Vagina (tissue), 2 donors: ENCODE data around the gene SHLD3.

Source experiments
- POLR2A ChIP-seq, 2 donors: fragments of 450-650 bp; IDR thresholded peaks; one replicate each; pipeline ENCODE4 v1.6.1; 2017; ENCODE audit warnings: antibody characterized with exemption in 2 of 2, mild to moderate bottlenecking in 2 of 2, moderate library complexity in 2 of 2
- POLR2AphosphoS5 ChIP-seq, 2 donors: sonication (generic); formaldehyde crosslinking; IDR thresholded peaks; one replicate each; pipeline ENCODE4 v1.9.0; 2017; ENCODE audit warnings: antibody characterized with exemption in 2 of 2, mild to moderate bottlenecking in 2 of 2, low read depth in 1 of 2; ENCODE audit not compliant: insufficient read depth in 1 of 2
- TF ChIP-seq, protein P1 (sequence below), 3 experiments: fragments of 450-650 bp in 2 of 3; fragments of 200-600 bp in 1 of 3; sonication (generic) in 1 of 3; IDR thresholded peaks; one replicate each; pipeline ENCODE4 v1.5.1; 2017 to 2019; ENCODE audit warnings: antibody characterized with exemption in 3 of 3, mild to moderate bottlenecking in 2 of 3, moderate library complexity in 2 of 3

DNA sequence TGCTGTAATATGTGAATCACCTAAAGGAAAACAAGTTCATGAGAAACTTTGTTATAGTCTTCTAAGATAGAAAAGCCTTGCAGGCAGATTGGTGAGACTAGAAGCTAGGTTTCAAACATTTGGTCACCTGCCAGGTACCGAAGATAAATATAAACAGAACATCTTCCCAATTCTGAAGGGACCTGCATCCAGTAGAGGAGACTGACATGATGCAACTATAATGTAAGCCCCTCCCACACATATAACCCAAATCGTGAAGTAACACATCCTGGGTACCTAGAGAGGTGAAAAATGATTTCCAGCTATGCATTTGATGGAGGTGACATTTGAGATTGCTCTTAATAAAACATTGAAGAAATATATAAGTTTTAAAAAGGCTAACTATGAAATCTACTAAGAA is 29.9 kb downstream of the SHLD3 start:
- TF ChIP-seq, protein P1, sequence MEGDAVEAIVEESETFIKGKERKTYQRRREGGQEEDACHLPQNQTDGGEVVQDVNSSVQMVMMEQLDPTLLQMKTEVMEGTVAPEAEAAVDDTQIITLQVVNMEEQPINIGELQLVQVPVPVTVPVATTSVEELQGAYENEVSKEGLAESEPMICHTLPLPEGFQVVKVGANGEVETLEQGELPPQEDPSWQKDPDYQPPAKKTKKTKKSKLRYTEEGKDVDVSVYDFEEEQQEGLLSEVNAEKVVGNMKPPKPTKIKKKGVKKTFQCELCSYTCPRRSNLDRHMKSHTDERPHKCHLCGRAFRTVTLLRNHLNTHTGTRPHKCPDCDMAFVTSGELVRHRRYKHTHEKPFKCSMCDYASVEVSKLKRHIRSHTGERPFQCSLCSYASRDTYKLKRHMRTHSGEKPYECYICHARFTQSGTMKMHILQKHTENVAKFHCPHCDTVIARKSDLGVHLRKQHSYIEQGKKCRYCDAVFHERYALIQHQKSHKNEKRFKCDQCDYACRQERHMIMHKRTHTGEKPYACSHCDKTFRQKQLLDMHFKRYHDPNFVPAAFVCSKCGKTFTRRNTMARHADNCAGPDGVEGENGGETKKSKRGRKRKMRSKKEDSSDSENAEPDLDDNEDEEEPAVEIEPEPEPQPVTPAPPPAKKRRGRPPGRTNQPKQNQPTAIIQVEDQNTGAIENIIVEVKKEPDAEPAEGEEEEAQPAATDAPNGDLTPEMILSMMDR (IDR thresholded peaks at IDR 0.05), result no peak
- TF ChIP-seq POLR2A (IDR thresholded peaks at IDR 0.05), result no peak
- TF ChIP-seq POLR2AphosphoS5 (IDR thresholded peaks at IDR 0.05; ENCODE audit: insufficient read depth in 1 of 2, low read depth in 1 of 2), result no peak
